ENCODE results near the gene ELFN2. TPM values are rescaled to one million over a fixed set of nuclear protein-coding genes. Genes with fewer than 3 reads are reported as not detected.

The ELFN2 gene
- total and polyA plus RNA-seq, 2 experiments from 2014 or later: 0.40 to 0.53 TPM

GRCh38 chr22:37417264-37417663 lies 10.0 kb downstream of the ELFN2 start:
- Histone ChIP-seq H3K4me3 (no peak overlapping the region), H3K79me2 (no peaks in the 10 kb centered on the region), H3K36me3 (replicated peaks; ENCODE audit: insufficient read depth, low read depth) (no peaks in the 10 kb centered on the region), H4K20me1 (ENCODE audit: insufficient read depth, poor library complexity, severe bottlenecking) (no peaks in the 10 kb centered on the region), H3K4me2 (no peak overlapping the region), H3K9me3 (ENCODE audit: low read depth) (no peaks in the 10 kb centered on the region), H3K27ac (no peak overlapping the region), H3K27me3 (peaks cover 42% of the 10 kb centered on the region), H3K4me1 (ENCODE audit: insufficient read depth) (peaks cover 9% of the 10 kb centered on the region), H2AFZ (no peak overlapping the region), H3K9me2 (replicated peaks; ENCODE audit: insufficient read depth) (no peaks in the 10 kb centered on the region)
- no peak for TF ChIP-seq EZH2 (IDR thresholded peaks at IDR 0.05; ENCODE audit: borderline replicate concordance)
- TF ChIP-seq, protein P1, sequence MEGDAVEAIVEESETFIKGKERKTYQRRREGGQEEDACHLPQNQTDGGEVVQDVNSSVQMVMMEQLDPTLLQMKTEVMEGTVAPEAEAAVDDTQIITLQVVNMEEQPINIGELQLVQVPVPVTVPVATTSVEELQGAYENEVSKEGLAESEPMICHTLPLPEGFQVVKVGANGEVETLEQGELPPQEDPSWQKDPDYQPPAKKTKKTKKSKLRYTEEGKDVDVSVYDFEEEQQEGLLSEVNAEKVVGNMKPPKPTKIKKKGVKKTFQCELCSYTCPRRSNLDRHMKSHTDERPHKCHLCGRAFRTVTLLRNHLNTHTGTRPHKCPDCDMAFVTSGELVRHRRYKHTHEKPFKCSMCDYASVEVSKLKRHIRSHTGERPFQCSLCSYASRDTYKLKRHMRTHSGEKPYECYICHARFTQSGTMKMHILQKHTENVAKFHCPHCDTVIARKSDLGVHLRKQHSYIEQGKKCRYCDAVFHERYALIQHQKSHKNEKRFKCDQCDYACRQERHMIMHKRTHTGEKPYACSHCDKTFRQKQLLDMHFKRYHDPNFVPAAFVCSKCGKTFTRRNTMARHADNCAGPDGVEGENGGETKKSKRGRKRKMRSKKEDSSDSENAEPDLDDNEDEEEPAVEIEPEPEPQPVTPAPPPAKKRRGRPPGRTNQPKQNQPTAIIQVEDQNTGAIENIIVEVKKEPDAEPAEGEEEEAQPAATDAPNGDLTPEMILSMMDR (IDR thresholded peaks at IDR 0.05; ENCODE audit: poor library complexity): no peak
- TF ChIP-seq EZH2phosphoT487 (IDR thresholded peaks at IDR 0.05; ENCODE audit: low read depth, severe bottlenecking, unreplicated experiment): no peak
- no peak for DNase-seq (ENCODE audit: low spot score)
- 89% methylated on average over 7 of the region's 7 CpGs for WGBS (ENCODE audit: low lambda C conversion rate, missing lambda C conversion rate)

GRCh38 chr22:37416827-37417226 lies 10.5 kb downstream of the ELFN2 start:
- no peaks in the 10 kb centered on the region for H3K9me2 ChIP-seq (replicated peaks; ENCODE audit: insufficient read depth)
- no peaks in the 10 kb centered on the region for H3K79me2 ChIP-seq
- H3K36me3 ChIP-seq (replicated peaks; ENCODE audit: insufficient read depth, low read depth): no peaks in the 10 kb centered on the region
- DNase-seq (ENCODE audit: low spot score): no peak
- no peak overlapping the region for H3K4me3 ChIP-seq
- no peak overlapping the region for H3K27ac ChIP-seq
- no peak overlapping the region for H2AFZ ChIP-seq
- H4K20me1 ChIP-seq (ENCODE audit: insufficient read depth, poor library complexity, severe bottlenecking): no peaks in the 10 kb centered on the region
- no peak for TF ChIP-seq EZH2phosphoT487 (IDR thresholded peaks at IDR 0.05; ENCODE audit: low read depth, severe bottlenecking, unreplicated experiment)
- TF ChIP-seq EZH2 (IDR thresholded peaks at IDR 0.05; ENCODE audit: borderline replicate concordance): no peak
- TF ChIP-seq, protein P1 (IDR thresholded peaks at IDR 0.05; ENCODE audit: poor library complexity): no peak
- no peaks in the 10 kb centered on the region for H3K9me3 ChIP-seq (ENCODE audit: low read depth)
- WGBS (ENCODE audit: low lambda C conversion rate, missing lambda C conversion rate): 41% methylated on average over 14 of the region's 14 CpGs
- H3K4me2 ChIP-seq: no peak overlapping the region
- peaks cover 9% of the 10 kb centered on the region for H3K4me1 ChIP-seq (ENCODE audit: insufficient read depth)
- peaks cover 40% of the 10 kb centered on the region for H3K27me3 ChIP-seq

DNA sequence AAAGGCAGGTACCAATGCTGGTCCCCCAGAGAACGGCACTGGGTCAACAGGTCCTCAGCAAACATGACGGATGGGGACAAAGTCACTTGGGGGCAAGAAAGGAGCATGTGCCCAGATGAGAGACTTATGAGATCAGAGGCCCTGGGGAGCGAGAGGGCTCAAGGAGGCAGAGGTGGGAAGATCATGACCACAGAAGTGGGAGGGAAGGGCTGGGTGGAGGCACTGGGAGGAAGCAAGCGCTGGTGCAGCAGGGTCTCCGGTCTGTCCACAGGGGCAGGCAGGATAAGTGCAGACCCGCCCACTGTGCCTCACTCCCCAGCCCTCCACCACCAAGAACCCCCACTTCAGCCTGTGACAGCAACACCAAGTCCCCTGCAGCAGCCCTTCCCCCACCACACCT lies 10.9 kb downstream of the ELFN2 start:
- Histone ChIP-seq H4K20me1 (ENCODE audit: insufficient read depth, poor library complexity, severe bottlenecking) (no peaks in the 10 kb centered on the region), H2AFZ (no peak overlapping the region), H3K27ac (no peak overlapping the region), H3K4me2 (no peak overlapping the region), H3K4me3 (no peak overlapping the region), H3K4me1 (ENCODE audit: insufficient read depth) (peaks cover 9% of the 10 kb centered on the region), H3K27me3 (peaks cover 35% of the 10 kb centered on the region), H3K79me2 (no peaks in the 10 kb centered on the region), H3K36me3 (replicated peaks; ENCODE audit: insufficient read depth, low read depth) (no peaks in the 10 kb centered on the region), H3K9me2 (replicated peaks; ENCODE audit: insufficient read depth) (no peaks in the 10 kb centered on the region), H3K9me3 (ENCODE audit: low read depth) (no peaks in the 10 kb centered on the region)
- TF ChIP-seq EZH2phosphoT487 (IDR thresholded peaks at IDR 0.05; ENCODE audit: low read depth, severe bottlenecking, unreplicated experiment) (no peak), EZH2 (IDR thresholded peaks at IDR 0.05; ENCODE audit: borderline replicate concordance) (no peak)
- TF ChIP-seq, protein P1 (IDR thresholded peaks at IDR 0.05; ENCODE audit: poor library complexity): no peak
- WGBS (ENCODE audit: low lambda C conversion rate, missing lambda C conversion rate): 91% methylated on average over 6 of the region's 6 CpGs
- DNase-seq (ENCODE audit: low spot score): no peak

- no peaks in the 10 kb centered on the region for H3K9me2 ChIP-seq (replicated peaks; ENCODE audit: insufficient read depth)
- H3K27ac ChIP-seq: no peak overlapping the region
- H3K9me3 ChIP-seq (ENCODE audit: low read depth): no peaks in the 10 kb centered on the region
- H3K4me2 ChIP-seq: no peak overlapping the region
- TF ChIP-seq EZH2phosphoT487 (IDR thresholded peaks at IDR 0.05; ENCODE audit: low read depth, severe bottlenecking, unreplicated experiment) (no peak), EZH2 (IDR thresholded peaks at IDR 0.05; ENCODE audit: borderline replicate concordance) (no peak)
- TF ChIP-seq, protein P1 (IDR thresholded peaks at IDR 0.05; ENCODE audit: poor library complexity): no peak
- H3K36me3 ChIP-seq (replicated peaks; ENCODE audit: insufficient read depth, low read depth): no peaks in the 10 kb centered on the region
- WGBS (ENCODE audit: low lambda C conversion rate, missing lambda C conversion rate): 96% methylated on average over 8 of the region's 8 CpGs
- no peak overlapping the region for H3K4me3 ChIP-seq
- peaks cover 24% of the 10 kb centered on the region for H3K27me3 ChIP-seq
- H3K79me2 ChIP-seq: no peaks in the 10 kb centered on the region
- peaks cover 4% of the 10 kb centered on the region for H3K4me1 ChIP-seq (ENCODE audit: insufficient read depth)
- no peak for DNase-seq (ENCODE audit: low spot score)
- H2AFZ ChIP-seq: no peak overlapping the region
- H4K20me1 ChIP-seq (ENCODE audit: insufficient read depth, poor library complexity, severe bottlenecking): no peaks in the 10 kb centered on the region
Measured at GRCh38 chr22:37415210-37415609, 12.1 kb downstream of the ELFN2 start.
